GM19455 (cell line): ENCODE results near the gene SLC16A9.
"Not testable (repeated sequence)": the region's sequence is repeated elsewhere in the genome, so short reads cannot be mapped to it uniquely, and the experiment has no call there.

Experiments used
- ATAC-seq: cut with Tn5 transposase; IDR thresholded peaks from one replicate; pipeline ENCODE4 v1.9.1; 2021; ENCODE audit not compliant: unreplicated experiment

SLC16A9 gene, protein sequence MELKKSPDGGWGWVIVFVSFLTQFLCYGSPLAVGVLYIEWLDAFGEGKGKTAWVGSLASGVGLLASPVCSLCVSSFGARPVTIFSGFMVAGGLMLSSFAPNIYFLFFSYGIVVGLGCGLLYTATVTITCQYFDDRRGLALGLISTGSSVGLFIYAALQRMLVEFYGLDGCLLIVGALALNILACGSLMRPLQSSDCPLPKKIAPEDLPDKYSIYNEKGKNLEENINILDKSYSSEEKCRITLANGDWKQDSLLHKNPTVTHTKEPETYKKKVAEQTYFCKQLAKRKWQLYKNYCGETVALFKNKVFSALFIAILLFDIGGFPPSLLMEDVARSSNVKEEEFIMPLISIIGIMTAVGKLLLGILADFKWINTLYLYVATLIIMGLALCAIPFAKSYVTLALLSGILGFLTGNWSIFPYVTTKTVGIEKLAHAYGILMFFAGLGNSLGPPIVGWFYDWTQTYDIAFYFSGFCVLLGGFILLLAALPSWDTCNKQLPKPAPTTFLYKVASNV

DNA sequence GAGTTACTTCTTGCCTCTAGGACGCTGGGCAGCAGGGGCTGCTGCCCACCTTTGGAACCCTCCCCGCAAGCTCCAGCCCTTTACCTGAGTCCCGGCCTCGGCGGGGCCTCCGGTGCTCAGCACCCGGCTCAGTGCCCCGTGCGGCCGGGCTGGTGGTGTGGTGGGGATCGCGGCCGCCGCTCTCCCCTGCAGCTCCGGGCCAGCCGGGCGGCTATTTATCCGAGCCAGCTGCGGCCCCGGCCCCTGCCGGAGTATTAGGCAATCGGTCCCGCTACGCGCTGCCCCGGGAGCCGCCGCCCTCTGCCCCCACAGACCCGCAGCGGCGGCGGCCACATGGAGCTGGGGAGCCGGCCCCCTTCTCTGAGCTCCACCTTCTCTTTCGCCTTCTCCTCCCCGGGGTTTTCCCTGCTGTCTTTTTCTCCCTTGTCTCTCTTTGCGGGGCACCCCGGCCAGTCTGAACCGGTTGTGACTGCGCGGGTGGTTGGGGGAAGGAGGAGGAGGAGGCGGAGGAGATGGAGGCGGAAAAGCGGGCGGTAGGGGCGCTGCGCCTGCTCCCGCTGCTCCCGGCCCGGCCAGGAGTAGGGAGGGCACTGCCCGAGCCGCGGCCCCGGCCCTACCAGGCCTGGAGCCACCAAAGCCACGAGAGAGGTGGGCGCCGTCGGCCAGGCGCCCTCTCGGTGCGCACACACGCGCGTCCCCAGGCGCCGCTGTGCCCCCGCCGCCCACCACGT is at the start of gene SLC16A9:
TSS of gene SLC16A9 (minus strand) at position 456 of the 731 bp plus-strand sequence. CDS start 25,559 bp downstream, outside the sequence.
- ATAC-seq, result peak; percentile 86

- no peak for ATAC-seq
These were observed 48.3 kb upstream of the SLC16A9 start for GRCh38 chr10:59757966-59758365.

- no peak for ATAC-seq
These were observed 45.3 kb upstream of the SLC16A9 start for GRCh38 chr10:59754951-59755350.

DNA sequence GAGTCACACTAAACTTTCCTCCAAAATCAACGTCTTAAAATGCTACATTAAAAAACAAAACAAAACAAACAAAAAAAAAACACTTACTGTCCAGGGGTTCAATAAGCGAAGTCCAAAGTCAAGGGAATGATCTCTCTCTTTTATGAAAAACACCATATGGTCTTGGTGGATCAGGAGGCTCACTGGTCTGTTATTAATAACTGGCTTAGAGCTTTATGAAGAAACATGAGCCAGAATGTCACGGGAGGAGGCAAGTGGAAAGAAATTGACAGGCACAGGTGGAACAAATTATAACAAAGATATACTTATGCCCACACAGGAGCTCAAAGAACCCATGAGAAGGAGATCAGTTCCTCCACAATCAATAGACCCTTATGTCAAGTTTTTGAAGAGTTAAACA is 43.6 kb upstream of the SLC16A9 start, which contains the start of gene MRLN:
TSS of gene MRLN (minus strand) at position 189 of the 400 bp plus-strand sequence.
- ATAC-seq, result no peak

- ATAC-seq, result no peak
These were observed 42.8 kb upstream of the SLC16A9 start for GRCh38 chr10:59752278-59752940.

DNA sequence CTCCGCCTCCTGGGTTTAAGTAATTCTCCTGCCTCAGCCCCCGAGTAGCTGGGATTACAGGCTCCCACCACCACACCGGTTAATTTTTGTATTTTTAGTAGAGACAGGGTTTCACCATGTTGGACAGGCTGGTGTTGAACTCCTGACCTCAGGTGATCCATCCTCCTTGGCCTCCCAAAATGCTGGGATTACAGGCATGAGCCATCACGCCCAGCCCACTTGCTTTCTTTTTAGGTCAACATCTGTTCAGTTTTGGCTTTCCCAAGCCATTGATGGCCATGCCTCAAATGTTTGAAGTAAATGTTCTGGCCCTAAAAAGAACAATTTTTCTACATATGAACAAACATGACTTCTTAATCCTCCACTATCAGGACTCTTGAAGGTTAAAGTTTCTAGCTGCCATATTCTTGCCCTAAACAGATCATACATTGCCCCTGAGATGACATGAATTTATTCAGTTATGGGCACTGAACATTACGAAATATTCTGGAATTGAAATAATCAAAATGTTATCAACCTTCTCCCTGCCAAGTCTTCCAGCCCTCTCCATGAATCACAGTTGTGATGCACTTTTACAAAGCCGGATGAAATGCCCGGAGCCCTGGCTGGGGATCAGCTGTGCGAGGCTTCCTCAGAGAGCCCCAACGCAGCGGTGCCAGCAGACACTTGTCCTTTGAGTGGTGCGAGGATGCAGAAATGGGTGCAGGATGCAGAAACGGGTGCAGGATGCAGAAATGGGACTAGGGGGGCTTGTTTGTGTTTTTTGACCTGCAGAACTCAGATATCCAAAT is 40.7 kb upstream of the SLC16A9 start:
- no peak for ATAC-seq

- no peak for ATAC-seq
These were observed 39.2 kb upstream of the SLC16A9 start for GRCh38 chr10:59748834-59749233.

- no peak for ATAC-seq
These were observed 35.6 kb upstream of the SLC16A9 start for GRCh38 chr10:59745163-59745650.

DNA sequence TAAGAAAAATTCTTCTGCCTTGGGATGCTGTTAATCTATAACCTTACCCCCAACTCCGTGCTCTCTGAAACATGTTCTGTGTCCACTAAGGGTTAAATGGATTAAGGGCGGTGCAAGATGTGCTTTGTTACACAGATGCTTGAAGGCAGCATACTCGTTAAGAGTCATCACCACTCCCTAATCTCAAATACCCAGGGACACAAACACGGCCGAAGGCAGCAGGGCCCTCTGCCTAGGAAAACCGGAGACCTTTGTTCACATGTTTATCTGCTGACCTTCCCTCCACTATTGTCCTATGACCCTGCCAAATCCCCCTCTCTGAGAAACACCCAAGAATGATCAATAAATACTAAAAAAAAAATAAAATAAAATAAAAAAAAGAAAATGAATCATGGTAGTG is 35.1 kb upstream of the SLC16A9 start:
- ATAC-seq, result not testable (repeated sequence)

DNA sequence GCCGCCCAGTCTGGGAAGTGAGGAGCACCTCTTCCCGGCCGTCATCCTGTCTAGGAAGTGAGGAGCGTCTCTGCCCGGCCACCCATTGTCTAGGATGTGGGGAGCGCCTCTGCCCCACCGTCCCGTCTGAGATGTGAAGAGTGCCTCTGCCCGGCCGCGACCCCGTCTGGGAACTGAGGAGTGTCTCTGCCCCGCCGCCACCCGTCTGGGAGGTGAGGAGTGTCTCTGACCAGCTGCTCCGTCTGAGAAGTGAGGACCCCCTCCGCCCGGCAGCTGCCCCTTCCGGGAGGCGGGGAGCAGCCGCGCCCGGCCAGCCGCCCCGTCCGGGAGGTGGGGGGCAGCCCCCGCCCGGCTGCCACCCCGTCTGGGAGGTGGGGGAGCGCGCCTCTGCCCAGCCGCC is 34.5 kb upstream of the SLC16A9 start:
- ATAC-seq, result not testable (repeated sequence)

DNA sequence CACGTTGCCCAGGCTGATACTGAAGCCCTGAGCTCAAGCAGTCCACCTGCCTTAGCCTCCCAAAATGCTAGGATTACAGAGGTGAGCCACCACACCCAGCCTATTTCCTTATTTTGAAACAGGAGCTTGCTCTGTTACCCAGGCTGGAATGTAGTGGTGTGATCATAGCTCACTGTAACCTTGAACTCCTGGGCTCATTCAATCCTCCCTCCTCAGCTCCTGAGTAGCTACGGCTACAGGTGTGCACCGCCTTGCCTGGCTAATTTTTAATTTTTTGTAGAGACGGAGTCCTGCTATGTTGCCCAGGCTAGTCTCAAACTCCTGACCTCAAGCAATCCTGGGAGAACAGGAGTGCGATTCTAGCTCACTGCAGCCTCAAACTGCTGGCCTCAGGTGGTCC is 31.9 kb upstream of the SLC16A9 start:
- ATAC-seq, result no peak

GRCh38 chr10:59741048-59741447 is 31.4 kb upstream of the SLC16A9 start:
- no peak for ATAC-seq

- ATAC-seq, result no peak
These were observed 27.1 kb upstream of the SLC16A9 start for GRCh38 chr10:59736749-59737148.

GRCh38 chr10:59735296-59735695 is 25.6 kb upstream of the SLC16A9 start:
- ATAC-seq, result no peak

GRCh38 chr10:59734014-59734462 is 24.4 kb upstream of the SLC16A9 start:
- no peak for ATAC-seq

DNA sequence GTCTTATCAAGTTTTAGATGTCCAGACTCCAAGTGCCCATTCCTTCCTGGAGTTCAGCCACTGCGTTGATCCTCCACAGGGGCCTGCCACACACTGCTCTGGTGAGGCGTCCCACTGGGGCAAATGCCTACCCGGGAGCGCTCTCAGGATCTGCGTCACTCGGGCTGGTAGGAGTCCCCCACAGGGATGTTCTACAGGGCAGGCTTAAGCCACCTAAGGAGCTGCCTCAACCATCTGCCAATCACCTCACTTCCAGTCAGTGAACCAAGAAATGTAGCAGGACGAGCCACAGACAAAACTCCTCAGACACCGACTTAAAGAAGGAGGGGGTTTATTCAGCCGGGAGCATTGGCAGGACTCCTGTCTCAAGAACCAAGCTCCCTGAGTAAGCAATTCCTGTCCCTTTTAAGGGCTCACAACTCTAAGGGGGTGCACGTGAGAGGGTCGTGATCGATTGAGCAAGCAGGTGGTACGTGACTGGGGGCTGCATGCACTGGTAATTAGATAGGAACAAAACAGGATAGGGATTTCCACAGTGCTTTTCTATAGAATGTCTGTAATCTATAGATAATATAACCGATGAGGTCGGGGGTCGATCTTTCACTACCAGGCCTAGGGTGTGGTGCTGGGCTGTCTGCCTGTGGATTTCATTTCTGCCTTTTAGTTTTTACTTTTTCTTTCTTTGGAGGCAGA is 23.8 kb upstream of the SLC16A9 start:
- not testable (repeated sequence) for ATAC-seq

DNA sequence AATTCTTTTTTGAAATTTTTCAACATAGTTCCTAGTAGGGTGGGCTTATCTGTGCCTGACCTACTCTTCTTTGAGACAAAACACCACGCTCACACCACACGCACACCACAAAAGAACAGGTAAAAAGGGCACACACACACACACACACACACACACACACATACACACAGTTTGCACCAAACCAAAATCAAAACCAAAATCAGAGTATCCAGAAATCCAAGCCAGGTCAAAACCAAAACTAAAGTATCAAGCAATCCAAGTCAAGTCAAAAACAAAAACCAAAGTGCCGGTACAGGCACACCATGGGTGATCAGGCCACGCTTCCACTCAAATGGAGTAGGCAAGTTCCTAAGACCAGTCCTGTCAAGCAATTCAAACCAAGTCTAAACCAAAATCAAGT is 23.2 kb upstream of the SLC16A9 start:
- not testable (repeated sequence) for ATAC-seq

DNA sequence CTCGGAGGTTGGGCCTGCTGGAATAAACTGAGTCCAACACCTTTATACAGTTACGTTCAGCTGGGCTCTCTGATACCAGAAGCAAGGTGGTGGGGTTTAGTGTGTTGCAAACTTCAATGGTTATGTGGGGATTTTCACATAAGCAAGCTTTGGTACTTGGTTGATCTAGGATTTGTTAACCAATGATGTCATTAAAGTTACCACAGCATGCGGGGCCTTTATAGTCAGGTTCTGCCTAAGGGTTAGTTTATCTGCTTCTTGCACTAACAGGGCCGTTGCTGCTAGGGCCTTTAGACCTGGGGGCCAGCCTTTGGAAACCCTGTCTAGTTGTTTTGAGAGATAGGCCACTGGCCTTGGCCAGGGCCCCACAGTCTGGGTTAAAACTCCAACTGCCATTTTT is 19.5 kb upstream of the SLC16A9 start:
- ATAC-seq, result not testable (repeated sequence)

- no peak for ATAC-seq
These were observed 14.7 kb upstream of the SLC16A9 start for GRCh38 chr10:59724098-59724938.
